ENCODE data around the gene EEPD1.
"Not testable (repeated sequence)": the region's sequence is repeated elsewhere in the genome, so short reads cannot be mapped to it uniquely, and the experiment has no call there.

Gene EEPD1

GRCh38 chr7:36311539-36311938 is 158.5 kb downstream of the EEPD1 start:
- in situ Hi-C loops (cut with HindIII; ENCODE audit: low sequenced_read_pairs) = loop anchor here (10.0 kb wide), 1 partner anchor 327 kb away; no protein-coding TSS in a partner anchor

GRCh38 chr7:36312064-36312914 is 159.2 kb downstream of the EEPD1 start:
- in situ Hi-C loops (cut with HindIII; ENCODE audit: low sequenced_read_pairs) = loop anchor here (10.0 kb wide), 1 partner anchor 327 kb away; no protein-coding TSS in a partner anchor

GRCh38 chr7:36312915-36313334 is 159.9 kb downstream of the EEPD1 start:
- in situ Hi-C loops (cut with HindIII; ENCODE audit: low sequenced_read_pairs) = loop anchor here (10.0 kb wide), 1 partner anchor 328 kb away; no protein-coding TSS in a partner anchor

GRCh38 chr7:36313607-36314006 is 160.6 kb downstream of the EEPD1 start:
- in situ Hi-C loops (cut with HindIII; ENCODE audit: low sequenced_read_pairs) = loop anchor here (10.0 kb wide), 1 partner anchor 329 kb away; no protein-coding TSS in a partner anchor

GRCh38 chr7:36314491-36314890 is 161.4 kb downstream of the EEPD1 start:
- in situ Hi-C loops (cut with HindIII; ENCODE audit: low sequenced_read_pairs) = loop anchor here (10.0 kb wide), 1 partner anchor 330 kb away; no protein-coding TSS in a partner anchor

GRCh38 chr7:36315309-36315944 is 162.4 kb downstream of the EEPD1 start:
- in situ Hi-C loops (cut with HindIII; ENCODE audit: low sequenced_read_pairs) = loop anchor here (10.0 kb wide), 1 partner anchor 331 kb away; no protein-coding TSS in a partner anchor

GRCh38 chr7:36316319-36316718 is 163.3 kb downstream of the EEPD1 start:
- in situ Hi-C loops (cut with HindIII; ENCODE audit: low sequenced_read_pairs) = loop anchor here (10.0 kb wide), 1 partner anchor 332 kb away; no protein-coding TSS in a partner anchor

- in situ Hi-C loops (cut with HindIII; ENCODE audit: low sequenced_read_pairs) = loop anchor here (10.0 kb wide), 1 partner anchor 332 kb away; no protein-coding TSS in a partner anchor
Measured at GRCh38 chr7:36317276-36317675, 164.2 kb downstream of the EEPD1 start.

- in situ Hi-C loops (cut with HindIII; ENCODE audit: low sequenced_read_pairs) = loop anchor here (10.0 kb wide), 1 partner anchor 333 kb away; no protein-coding TSS in a partner anchor
Measured at GRCh38 chr7:36318116-36318515, 165.1 kb downstream of the EEPD1 start.

- in situ Hi-C loops (cut with HindIII; ENCODE audit: low sequenced_read_pairs) = not testable (repeated sequence)
Measured at GRCh38 chr7:36321284-36321683, 168.2 kb downstream of the EEPD1 start.

GRCh38 chr7:36336390-36336789 is 183.3 kb downstream of the EEPD1 start:
- in situ Hi-C loops (cut with HindIII; ENCODE audit: low sequenced_read_pairs) = no loop called here

- in situ Hi-C loops (cut with HindIII; ENCODE audit: low sequenced_read_pairs) = no loop called here
Measured at GRCh38 chr7:36338256-36338655, 185.2 kb downstream of the EEPD1 start.

- in situ Hi-C loops (cut with HindIII; ENCODE audit: low sequenced_read_pairs) = no loop called here
Measured at GRCh38 chr7:36343548-36343947, 190.5 kb downstream of the EEPD1 start.

- in situ Hi-C loops (cut with HindIII; ENCODE audit: low sequenced_read_pairs) = no loop called here
Measured at GRCh38 chr7:36344622-36345021, 191.6 kb downstream of the EEPD1 start.

- in situ Hi-C loops (cut with HindIII; ENCODE audit: low sequenced_read_pairs) = no loop called here
Measured at GRCh38 chr7:36346260-36346831, 193.3 kb downstream of the EEPD1 start.

GRCh38 chr7:36348256-36348655 is 195.2 kb downstream of the EEPD1 start:
- in situ Hi-C loops (cut with HindIII; ENCODE audit: low sequenced_read_pairs) = no loop called here

- in situ Hi-C loops (cut with HindIII; ENCODE audit: low sequenced_read_pairs) = no loop called here
Measured at GRCh38 chr7:36348771-36349170, 195.7 kb downstream of the EEPD1 start.

- in situ Hi-C loops (cut with HindIII; ENCODE audit: low sequenced_read_pairs) = no loop called here
Measured at GRCh38 chr7:36349626-36350025, 196.6 kb downstream of the EEPD1 start.
